ENCODE measurements around the gene MARCHF3. TPM values are rescaled to one million over a fixed set of nuclear protein-coding genes. Genes with fewer than 3 reads are reported as not detected.
"Not testable (repeated sequence)": the region's sequence is repeated elsewhere in the genome, so short reads cannot be mapped to it uniquely, and the experiment has no call there.

MARCHF3 gene
- total RNA-seq, 1 donor from 2014 or later, result 5.7 TPM

DNA sequence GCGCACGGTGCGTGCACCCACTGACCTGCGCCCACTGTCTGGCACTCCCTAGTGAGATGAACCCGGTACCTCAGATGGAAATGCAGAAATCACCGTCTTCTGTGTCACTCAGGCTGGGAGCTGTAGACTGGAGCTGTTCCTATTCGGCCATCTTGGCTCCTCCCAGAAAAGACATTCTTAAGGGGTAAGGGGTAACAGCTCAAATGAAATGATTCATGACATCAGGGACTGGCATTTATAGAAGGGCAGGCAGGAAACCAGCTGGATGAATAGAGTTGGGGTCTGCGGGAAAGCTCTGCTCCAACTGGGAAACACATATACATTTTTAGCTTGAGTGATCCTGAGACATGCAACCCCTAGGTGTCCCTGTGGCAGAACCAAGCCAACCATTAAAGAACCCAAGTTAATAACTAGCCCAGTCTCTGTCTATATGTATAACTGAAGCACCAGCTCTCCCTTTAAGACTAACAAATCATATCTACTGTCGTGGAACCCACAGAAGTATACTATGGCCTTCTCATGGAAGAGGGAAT, 134.1 kb downstream of the MARCHF3 start:
- Mint-ChIP-seq H3K4me1 (ENCODE audit: low read depth, unreplicated experiment) (no peaks in the 10 kb centered on the region), H3K4me3 (ENCODE audit: unreplicated experiment) (no peak overlapping the region), H3K9me3 (ENCODE audit: unreplicated experiment) (no peaks in the 10 kb centered on the region), H3K27me3 (ENCODE audit: unreplicated experiment) (no peaks in the 10 kb centered on the region), H3K36me3 (ENCODE audit: unreplicated experiment) (no peaks in the 10 kb centered on the region), H3K27ac (ENCODE audit: unreplicated experiment) (no peak overlapping the region)
- no peak for DNase-seq
- TF ChIP-seq, protein P1, sequence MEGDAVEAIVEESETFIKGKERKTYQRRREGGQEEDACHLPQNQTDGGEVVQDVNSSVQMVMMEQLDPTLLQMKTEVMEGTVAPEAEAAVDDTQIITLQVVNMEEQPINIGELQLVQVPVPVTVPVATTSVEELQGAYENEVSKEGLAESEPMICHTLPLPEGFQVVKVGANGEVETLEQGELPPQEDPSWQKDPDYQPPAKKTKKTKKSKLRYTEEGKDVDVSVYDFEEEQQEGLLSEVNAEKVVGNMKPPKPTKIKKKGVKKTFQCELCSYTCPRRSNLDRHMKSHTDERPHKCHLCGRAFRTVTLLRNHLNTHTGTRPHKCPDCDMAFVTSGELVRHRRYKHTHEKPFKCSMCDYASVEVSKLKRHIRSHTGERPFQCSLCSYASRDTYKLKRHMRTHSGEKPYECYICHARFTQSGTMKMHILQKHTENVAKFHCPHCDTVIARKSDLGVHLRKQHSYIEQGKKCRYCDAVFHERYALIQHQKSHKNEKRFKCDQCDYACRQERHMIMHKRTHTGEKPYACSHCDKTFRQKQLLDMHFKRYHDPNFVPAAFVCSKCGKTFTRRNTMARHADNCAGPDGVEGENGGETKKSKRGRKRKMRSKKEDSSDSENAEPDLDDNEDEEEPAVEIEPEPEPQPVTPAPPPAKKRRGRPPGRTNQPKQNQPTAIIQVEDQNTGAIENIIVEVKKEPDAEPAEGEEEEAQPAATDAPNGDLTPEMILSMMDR (IDR thresholded peaks at IDR 0.05; ENCODE audit: partially characterized antibody, unreplicated experiment), result no peak

DNA sequence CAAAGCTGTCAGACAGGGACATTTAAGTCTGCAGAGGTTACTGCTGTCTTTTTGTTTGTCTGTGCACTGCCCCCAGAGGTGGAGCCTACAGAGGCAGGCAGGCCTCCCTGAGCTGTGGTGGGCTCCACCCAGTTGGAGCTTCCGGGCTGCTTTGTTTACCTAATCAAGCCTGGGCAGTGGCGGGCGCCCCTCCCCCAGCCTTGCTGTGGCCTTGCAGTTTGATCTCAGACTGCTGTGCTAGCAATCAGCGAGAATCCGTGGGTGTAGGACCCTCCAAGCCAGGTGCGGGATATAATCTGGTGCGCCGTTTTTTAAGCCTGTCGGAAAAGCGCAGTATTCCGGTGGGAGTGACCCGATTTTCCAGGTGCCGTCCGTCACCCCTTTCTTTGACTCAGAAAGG, 134.6 kb downstream of the MARCHF3 start:
- DNase-seq, result peak; percentile 29
- H3K4me3 Mint-ChIP-seq (ENCODE audit: unreplicated experiment); H3K27ac Mint-ChIP-seq (ENCODE audit: unreplicated experiment); H3K9me3 Mint-ChIP-seq (ENCODE audit: unreplicated experiment); H3K4me1 Mint-ChIP-seq (ENCODE audit: low read depth, unreplicated experiment); H3K27me3 Mint-ChIP-seq (ENCODE audit: unreplicated experiment); H3K36me3 Mint-ChIP-seq (ENCODE audit: unreplicated experiment): not testable (repeated sequence)

DNA sequence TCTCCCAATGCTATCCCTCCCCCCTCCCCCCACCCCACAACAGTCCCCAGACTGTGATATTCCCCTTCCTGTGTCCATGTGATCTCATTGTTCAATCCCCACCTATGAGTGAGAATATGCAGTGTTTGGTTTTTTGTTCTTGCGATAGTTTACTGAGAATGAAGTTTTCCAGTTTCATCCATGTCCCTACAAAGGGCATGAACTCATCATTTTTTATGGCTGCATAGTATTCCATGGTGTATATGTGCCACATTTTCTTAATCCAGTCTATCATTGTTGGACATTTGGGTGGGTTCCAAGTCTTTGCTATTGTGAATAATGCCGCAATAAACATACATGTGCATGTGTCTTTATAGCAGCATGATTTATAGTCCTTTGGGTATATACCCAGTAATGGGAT, 139.9 kb downstream of the MARCHF3 start:
- not testable (repeated sequence) for H3K4me3 Mint-ChIP-seq (ENCODE audit: unreplicated experiment); H3K27me3 Mint-ChIP-seq (ENCODE audit: unreplicated experiment); DNase-seq; H3K9me3 Mint-ChIP-seq (ENCODE audit: unreplicated experiment); H3K27ac Mint-ChIP-seq (ENCODE audit: unreplicated experiment); H3K4me1 Mint-ChIP-seq (ENCODE audit: low read depth, unreplicated experiment); H3K36me3 Mint-ChIP-seq (ENCODE audit: unreplicated experiment)

DNA sequence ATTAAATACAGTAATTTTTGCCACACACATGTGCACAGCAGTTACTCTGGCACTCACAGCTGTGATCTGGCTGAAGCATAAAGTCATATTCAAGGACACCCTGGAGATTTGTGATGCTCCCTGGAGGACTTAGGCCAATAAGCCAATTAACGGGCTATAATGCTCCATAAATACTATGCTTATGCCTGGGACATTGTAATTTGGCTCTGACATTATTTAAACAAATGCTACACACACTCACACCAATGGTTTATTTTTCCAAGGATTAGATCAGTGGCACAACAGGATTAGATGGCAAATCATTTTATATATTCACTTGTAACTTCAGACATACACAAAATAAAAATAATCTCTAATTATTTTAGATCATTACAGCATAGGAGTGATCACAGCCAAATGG, 142.2 kb downstream of the MARCHF3 start:
- Mint-ChIP-seq H3K4me3 (ENCODE audit: unreplicated experiment) (no peak overlapping the region), H3K4me1 (ENCODE audit: low read depth, unreplicated experiment) (peaks cover 10% of the 10 kb centered on the region), H3K27me3 (ENCODE audit: unreplicated experiment) (no peaks in the 10 kb centered on the region), H3K36me3 (ENCODE audit: unreplicated experiment) (no peaks in the 10 kb centered on the region), H3K27ac (ENCODE audit: unreplicated experiment) (no peak overlapping the region), H3K9me3 (ENCODE audit: unreplicated experiment) (no peaks in the 10 kb centered on the region)
- no peak for DNase-seq
- TF ChIP-seq, protein P1 (IDR thresholded peaks at IDR 0.05; ENCODE audit: partially characterized antibody, unreplicated experiment), result no peak

DNA sequence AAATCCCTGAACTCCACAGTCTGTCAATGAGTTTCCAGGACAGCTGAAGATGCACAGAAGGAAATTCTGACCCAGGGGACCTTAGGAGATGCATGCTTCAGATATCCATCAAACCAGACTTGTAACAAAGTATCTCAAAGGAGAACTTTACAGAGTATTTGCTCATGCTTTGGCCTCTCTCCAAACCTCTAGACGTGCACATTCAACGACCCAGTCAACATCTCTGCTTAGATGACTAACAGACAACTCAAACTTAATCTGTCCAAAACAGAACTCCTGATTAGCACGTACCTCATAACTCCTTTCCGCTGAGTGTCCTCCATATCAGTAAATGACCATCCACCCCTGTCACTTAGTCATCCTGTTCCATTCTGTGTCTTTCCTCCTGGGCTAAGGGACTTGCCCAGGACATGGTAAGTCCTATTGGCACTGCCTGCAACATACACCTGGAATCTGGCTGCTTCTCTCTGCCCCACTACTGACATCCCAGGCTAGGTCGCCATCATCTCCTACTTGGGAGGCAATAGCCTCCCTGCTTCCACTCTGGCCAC, 146.0 kb downstream of the MARCHF3 start:
- no peak for DNase-seq
- H3K4me1 Mint-ChIP-seq (ENCODE audit: low read depth, unreplicated experiment), result peaks cover 10% of the 10 kb centered on the region
- H3K27ac Mint-ChIP-seq (ENCODE audit: unreplicated experiment), result no peak overlapping the region
- no peaks in the 10 kb centered on the region for H3K36me3 Mint-ChIP-seq (ENCODE audit: unreplicated experiment)
- H3K4me3 Mint-ChIP-seq (ENCODE audit: unreplicated experiment), result no peak overlapping the region
- TF ChIP-seq, protein P1 (IDR thresholded peaks at IDR 0.05; ENCODE audit: partially characterized antibody, unreplicated experiment), result no peak
- H3K27me3 Mint-ChIP-seq (ENCODE audit: unreplicated experiment), result no peaks in the 10 kb centered on the region
- no peaks in the 10 kb centered on the region for H3K9me3 Mint-ChIP-seq (ENCODE audit: unreplicated experiment)

DNA sequence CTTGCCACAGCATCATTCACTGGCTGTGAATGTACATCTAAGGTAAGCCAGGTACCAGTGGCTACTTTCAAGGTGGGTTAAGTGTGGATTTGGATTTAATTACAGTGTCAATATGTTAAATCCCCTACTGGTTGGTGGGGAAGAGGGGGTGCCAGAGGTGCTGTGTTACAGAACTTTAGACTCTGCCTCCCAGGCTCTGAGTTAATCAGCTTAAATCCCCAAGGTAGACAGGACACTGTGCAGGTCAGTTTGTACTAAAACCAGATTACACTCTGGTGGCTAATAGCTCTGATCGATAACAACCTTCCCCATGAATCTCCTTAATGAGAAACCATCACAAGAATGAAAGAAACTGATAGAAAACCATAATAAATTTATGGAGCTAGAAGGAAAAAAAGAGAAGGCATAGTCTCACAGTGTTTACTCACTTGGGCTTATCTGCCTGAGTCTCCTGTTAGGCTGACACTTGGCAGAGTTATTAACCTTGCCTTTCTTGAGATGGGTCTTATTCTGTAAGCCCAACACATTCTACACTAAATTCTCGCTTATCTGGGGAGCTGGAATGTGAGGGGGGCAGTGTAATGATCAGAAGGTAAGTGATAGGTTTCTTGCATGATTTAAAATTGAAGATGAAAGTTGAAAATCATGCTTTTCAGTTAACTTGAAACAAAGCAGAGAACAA, 146.7 kb downstream of the MARCHF3 start:
- Mint-ChIP-seq H3K36me3 (ENCODE audit: unreplicated experiment) (no peaks in the 10 kb centered on the region), H3K4me1 (ENCODE audit: low read depth, unreplicated experiment) (peaks cover 10% of the 10 kb centered on the region), H3K27me3 (ENCODE audit: unreplicated experiment) (no peaks in the 10 kb centered on the region), H3K27ac (ENCODE audit: unreplicated experiment) (no peak overlapping the region), H3K9me3 (ENCODE audit: unreplicated experiment) (no peaks in the 10 kb centered on the region), H3K4me3 (ENCODE audit: unreplicated experiment) (no peak overlapping the region)
- no peak for DNase-seq
- TF ChIP-seq, protein P1 (IDR thresholded peaks at IDR 0.05; ENCODE audit: partially characterized antibody, unreplicated experiment), result no peak

Measured in glutamatergic neuron (in vitro differentiated cells).